ENCODE results near the gene ZNF853.

DNA sequence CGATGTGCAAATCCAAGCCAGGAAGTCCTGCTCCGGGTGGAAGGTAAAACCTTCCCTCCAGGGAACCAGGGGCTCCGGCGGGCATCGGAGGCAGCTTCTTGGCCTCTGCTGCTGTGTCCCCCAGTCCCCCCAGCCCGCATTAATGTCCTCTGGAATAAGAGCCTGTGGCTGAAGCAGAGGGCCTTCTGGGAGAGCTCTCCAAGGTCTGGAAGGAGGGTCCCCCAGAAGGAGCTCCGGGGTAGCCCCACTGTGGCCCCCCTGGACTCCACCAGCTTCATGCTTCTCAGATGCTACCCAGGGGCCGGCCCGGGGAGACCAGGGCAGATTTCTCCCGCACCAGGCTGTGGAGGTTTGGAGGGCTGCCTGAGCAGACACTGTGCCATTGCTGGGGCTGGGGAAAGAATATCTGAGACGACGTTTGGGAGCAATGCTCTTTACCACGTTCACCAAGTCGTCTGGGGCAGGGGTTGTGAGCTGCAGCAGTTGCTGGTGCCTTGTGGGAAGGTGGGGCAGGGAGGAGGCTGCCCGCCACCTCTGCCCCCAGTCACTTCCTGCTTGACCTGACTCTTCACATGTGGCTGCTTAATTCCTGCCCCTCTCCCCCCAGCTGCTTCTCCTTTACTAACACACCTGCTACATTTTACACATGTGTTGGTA is 8.3 kb downstream of the ZNF853 start:
- TF ChIP-seq GATA2 (IDR thresholded peaks at IDR 0.05; ENCODE audit: low read depth, low read length) (no peak), GATA3 (IDR thresholded peaks at IDR 0.05; ENCODE audit: low read depth, low read length) (no peak)
